Activated CD4-positive, alpha-beta T cell treated with anti-CD3 and anti-CD28 coated beads for 1 hour (primary cell): ENCODE measurements around the gene FRMD5.

Source experiments
- DNase-seq: peaks from one replicate; pipeline ENCODE4 v3.0.0-alpha.2; 2020

Gene FRMD5

DNA sequence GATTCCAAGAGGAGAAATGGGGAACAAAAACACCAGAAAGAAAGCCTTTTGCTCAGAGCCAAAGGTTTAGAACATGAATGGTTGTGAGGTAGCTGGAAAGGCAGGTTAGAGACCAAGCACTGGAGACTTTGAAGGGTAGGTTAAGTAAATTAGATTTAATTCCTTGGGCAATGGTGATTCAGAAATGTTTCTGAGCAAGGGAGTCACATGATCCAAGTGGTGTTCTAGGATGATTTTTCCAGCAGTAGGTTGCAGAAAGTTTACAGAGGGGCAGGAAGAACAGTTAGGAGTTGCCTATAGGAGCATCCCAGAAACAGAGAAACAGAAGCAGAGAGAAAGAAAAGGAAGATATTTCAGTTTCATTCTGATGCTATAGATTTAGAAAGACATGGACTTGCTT lies 228.4 kb downstream of the FRMD5 start:
- no peak for DNase-seq

DNA sequence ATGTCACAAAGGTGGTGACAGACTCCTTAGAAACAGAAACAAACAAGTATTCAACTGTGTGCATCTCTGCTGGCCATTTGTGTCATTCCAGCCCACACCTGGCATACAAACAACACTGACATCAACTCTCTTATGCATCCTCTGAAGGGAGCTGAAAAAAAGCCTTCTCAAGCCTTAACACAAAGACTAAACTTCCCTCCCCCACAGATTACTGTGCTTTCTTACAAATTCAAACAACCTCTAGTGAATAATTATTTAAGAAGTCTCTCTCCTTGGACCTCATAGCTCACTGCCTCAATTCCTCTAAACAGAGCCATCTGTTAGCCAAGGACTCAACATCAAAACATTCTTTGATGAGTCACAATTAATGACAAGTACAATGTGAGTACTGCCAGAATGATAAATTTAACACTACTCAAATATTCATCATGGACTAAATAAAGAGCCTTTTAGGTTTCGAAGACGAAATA lies 236.2 kb downstream of the FRMD5 start:
- no peak for DNase-seq

DNA sequence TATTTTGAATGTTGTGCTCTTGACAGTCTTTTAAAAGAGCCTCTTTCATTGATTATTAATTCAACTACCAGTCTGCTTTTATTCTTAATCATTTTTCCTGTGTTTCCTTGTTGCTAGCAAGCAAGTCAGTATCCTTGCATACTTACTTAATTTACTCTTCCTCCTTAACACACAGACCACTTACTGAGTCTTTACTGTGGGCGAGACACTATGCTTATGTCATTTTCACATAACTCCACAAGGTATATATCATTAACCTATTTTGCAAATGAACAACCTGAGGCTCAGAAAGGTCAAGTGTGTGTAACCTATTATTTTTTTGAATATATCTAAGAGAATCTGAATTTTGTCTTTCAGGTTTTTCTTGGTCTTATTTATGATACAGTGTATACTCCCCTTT lies 237.3 kb downstream of the FRMD5 start:
- DNase-seq, result no peak

DNA sequence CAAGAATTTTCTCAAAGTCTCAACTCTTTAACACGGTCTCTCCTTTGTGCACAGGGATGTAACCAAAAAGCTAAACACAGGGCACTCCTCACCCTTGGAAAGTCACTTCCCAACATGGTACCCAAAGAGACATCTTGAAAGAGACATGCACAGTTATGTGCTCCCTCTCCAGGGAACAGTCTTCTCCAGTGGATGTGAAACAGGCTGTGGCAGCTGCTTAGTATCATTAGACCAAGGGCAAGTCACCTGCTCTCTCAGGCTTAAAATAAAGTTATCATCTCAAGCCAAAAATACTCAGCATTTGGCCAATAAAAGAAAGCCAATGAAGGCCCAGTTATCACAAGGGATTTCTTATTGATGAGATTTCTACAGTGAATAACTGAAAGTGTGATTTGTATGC lies 239.9 kb downstream of the FRMD5 start:
- DNase-seq, result no peak

DNA sequence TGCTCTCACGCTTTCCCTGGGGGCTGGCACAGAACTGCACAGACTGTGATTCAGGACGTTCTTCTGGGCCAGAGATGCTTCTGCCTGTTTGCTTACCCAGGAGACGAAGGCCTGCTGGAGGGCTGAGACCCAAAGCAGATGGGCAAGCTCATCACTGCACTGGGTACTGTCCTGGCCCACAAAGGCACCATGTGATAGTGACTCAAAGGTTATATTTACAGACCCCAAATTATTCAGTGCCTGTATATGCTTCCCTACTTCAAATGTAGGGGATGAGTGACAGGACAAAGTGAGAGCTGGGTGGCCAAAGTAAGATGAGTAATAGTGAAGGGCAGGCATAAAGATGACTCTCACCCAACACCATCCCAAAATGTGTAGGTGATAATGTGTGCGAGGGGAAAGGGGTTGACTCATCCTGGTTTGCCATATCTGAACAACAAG lies 240.9 kb downstream of the FRMD5 start:
- DNase-seq, result no peak

DNA sequence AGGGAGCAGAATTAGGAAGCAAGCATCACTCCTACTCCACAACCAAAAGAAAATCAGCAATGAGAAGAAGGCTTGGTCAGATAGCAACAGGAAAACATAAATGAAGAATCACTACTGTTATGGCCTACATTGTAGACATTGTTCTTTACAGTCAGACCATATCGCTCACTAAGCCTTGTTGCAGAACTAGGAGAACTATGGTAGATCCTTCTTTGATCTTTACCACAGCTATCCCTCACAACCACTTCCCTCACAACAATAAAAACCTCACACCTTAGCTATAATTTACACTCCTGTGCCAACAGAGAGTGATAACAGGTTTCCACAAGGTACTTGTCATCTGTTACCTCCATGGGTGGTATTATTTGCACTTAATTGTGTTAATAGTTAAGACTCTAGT lies 241.7 kb downstream of the FRMD5 start:
- no peak for DNase-seq

DNA sequence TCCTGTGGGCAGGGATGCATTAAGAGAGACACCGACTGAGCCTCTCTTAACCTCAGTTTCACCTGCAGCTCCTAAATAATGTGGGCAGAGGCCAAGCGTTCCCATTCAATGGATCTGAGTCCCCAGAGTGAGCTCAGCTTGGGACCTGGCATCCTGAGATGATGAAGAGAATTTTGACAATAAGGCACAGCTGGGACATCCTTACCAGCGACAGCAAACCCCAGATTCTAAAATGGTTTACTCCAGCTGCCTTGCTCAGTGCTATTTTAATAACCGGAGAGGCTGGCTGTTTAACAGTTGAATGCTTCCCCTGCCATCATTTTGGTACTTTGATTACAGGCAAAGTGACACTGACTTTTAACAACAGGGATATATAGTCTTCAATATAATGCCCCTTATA lies 244.5 kb downstream of the FRMD5 start:
- DNase-seq, result no peak

DNA sequence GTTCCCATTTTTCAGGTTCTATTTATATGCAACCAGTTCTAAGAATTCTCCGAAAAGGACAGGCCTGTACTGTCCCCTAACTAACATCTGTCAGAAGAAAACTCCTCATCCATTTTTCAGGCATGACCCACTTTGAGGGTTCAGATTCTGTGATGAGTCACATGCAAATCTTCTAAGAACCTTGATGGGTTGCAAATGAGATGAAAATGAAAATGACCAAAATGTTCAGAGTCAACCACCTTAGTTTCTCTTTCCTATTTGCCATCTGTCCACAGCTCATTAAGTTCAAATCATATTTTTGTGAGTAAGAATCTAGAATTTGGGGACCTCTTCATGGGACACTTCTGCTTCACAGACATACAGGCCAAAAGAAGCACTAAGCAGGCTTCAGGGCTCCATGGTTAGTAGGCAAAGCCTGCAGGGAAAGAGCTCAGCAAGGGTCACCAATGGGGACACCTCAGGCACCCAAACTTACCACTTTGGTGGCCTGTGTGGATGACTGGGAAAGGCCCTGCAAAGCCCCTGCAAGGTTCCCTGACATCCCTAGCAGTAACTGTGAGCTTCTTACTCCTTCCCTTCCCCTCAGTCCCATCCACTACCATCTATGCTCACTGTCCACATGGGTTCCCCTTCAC lies 246.3 kb downstream of the FRMD5 start:
- no peak for DNase-seq

DNA sequence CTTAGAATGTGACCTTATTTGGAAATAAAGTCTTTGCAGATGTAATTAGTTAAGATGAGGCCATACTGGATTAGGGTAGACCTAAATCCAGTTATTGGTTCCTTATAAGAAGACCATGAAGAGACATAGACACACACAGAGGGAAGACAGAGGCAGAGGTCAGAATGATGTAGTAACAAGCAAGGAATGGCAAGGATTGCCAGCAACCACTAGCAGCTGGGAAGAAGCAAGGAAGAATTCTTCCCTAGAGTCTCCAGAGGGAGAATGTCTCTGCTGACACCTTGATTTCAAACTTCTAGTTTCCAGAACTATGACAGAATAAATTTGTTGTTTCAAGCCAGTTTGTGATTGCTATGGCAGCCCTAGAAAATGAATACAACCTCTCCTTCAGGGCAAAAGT lies 251.6 kb downstream of the FRMD5 start:
- no peak for DNase-seq

DNA sequence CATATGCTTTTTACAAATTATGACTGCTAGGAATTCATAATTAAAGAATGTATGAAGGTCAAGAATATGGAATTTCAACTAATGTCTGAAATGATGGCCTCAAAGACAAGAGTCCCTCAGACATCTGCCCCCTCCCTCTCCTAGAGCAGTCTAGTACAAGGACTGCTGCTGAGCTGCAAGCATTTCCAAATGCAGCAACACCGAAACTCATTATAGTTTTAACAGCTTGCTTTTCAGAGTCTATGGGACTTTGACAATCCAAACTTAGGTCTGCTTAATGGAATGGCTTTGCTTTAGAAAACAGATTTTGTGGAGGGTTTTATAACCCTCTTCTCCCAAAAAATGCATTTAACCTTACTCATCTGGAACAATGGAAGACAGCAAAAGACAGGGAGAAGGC lies 252.9 kb downstream of the FRMD5 start:
- no peak for DNase-seq

DNA sequence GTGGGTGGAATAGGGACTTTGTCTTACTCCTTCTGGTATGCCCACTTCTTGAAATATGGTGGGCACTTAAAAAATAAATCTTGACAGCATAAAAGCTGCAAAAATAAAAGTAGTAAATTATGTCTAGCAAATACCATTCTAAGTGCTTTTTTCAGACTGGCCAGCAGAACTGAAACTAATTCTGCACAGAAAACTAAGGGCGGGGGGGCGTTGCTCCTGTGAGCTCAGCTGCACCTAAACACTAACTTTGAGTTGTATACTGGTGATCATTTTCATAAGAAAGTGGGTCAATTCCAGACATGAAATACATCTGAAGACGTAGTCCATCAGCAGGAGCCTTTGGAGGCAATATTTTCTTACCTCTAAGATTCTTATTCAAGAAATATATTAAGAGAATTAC lies 253.5 kb downstream of the FRMD5 start:
- DNase-seq, result no peak

DNA sequence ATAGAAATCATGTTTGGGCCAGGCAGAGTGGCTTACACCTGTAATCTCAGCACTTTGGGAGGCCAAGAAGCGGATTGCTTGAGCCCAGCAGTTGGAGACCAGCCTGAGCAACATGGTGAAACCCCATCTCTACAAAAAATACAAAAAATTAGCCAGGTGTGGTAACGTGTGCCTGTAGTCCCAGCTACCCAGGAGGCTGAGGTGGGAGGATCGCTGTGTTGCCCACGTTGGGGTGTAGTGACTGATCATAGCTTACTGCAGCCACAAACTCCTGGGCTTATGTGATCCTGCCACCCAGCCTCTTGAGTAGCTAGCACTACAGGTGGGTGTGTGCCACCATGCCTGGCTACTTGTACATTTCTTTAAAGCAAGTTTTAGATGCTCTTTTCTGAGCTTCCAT lies 254.0 kb downstream of the FRMD5 start:
- no peak for DNase-seq

DNA sequence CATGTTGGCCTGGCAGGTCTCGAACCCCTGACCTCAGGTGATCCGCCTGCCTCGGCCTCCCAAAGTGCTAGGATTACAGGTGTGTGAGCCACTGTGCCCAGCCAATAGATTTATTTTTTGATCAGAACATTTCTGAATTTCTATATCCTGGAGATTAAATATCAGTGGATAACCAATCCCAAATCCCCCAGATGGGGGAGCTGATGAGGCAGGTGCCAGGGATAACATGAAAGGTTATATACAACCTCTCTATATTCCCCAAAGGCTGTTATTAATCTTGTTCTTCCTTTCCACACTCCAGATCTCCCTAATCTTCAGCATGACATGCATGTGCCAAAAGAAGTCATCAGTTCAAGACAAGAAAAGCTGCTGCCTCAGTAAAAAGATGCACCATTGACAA lies 256.0 kb downstream of the FRMD5 start:
- no peak for DNase-seq

DNA sequence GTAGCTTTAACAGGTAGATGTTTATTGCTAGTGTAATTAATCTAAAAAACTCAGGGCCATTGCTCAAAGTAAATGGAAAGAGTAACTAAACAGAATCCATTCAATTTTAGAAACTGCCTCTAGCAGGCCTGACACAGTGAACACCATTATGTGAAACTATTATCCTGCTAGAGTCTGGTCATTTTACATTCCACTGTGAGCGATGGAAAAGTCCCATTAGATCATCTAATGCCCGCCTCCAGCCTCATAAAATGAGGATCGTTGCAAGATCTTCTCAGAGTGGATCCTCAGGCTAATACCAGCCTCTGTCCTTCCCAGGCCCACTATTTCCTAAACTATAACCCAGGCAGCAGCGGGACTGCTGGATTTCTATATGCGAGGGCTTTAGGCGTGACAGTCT lies 260.6 kb downstream of the FRMD5 start:
- DNase-seq, result no peak

DNA sequence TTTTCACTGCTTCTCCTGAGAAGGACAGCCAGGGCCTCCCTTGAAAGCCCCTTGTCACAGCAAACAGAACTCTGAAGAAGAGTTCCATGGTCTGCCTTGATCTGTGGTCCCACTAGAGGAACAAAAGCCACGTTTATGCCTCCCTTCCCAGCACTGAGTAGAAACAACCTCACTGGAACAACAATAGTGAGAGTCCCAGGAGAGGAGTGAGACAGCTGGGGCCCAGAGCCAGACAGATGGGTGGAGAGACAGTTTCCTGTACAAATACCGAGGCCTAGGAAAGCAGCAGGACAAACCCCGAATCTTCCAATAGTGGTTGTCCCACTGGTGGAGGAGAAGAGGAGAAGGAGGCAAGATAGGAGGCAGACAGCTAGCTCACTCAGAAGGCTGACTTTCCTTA lies 262.2 kb downstream of the FRMD5 start:
- no peak for DNase-seq

DNA sequence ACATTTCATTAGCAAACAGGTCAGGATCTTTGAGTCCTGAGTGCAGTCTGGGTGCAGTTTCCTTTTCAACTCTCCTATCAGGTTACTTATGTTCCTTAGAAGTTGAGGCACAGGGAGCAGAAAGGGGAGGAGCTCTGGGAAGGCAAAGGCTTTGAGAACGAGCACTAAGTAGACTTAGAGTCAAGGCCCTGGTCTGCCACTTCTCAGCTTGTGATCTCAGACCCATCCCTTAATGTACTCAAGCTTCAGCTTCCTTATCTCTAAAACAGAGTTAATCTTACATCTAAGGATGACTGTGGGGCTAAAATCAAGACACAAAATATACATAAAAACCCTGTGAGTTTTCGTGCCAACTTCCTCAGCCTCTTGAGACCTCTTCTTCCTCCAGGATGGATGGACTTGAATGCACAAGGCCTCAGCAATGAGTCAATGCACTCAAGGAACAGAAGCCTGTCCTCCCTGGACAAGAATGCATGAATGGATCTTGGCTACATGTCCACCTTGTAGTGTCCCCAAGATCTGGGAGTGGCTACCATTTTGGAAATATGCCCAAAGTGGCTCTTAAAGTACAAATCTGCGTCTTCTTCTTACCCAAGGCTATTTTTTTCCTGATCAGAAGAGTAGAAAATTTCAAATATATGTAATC lies 263.2 kb downstream of the FRMD5 start:
- no peak for DNase-seq

DNA sequence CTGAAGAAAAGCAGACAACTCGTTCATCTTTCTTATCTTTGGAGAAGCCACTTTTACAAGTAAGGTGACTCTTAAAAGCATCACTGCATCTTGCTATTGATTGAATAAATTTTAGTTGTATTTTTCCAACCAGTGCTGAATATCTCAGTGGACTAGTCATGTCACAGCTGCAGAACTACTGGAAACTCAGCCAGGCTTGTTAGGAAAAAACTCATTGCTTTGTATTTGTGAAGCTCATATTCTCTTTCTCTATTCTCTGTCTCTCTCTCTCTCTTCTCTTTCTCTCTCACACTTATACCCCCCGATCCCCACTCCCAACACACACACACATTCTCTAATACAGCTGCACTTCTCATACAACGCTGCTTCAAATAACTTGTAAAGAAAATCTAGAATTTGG lies 264.0 kb downstream of the FRMD5 start:
- DNase-seq, result no peak

DNA sequence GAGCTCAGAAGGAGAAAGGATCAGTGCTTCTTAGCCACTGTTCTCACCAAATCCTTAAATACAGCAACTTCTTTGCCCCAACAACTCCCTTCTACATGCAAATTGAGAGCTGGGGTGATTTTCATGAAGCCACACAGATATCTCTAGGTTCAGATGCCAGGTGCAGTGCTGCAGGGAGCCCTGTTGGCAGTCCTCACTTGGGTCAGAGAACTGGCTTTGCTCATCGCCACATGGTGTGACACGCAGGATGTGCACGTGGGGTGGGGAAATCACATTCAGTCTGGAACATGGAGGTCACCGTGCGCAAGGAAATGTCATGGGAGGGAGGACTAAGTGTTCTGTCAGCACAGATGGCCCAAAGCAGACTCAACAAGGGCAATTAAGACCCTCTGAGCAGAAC lies 264.5 kb downstream of the FRMD5 start:
- DNase-seq, result no peak

DNA sequence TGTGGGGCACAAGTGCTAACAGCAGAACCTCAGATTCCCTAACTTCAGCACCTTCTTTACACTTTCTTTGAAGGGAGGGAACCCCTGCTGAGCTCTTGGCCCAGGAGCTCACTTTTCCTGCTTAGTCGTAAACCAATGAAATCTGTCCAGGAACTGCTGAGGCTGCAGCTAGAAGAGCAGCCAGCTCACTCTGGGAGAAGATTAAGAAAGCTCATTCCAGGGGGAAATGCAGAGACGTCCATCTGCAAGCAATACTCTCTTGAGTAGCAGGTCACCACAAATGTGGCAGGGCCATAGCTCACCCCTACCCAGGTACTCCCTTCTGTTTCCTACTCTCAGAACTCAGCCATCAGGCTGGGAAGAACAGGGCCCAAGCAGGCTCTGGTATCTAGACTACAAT lies 265.0 kb downstream of the FRMD5 start:
- no peak for DNase-seq

DNA sequence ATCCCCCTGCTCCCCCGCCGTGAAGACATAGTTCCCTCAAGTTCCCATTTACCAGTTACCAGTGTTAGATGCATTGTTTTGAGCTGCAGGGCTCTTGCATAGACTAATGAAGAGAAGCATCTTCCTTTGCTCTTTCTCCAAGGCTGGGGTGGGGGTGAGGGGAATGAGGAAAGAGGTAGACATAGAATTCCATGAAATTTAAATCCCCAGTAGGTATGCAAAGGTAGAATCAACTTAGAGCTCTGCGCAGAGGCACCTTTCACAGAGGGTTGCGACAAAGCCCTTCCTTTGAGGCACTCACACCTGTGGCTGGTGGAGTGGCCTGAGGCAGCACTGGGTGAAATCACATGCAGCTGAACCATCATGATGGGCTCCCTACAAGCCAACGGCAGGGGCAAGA lies 266.9 kb downstream of the FRMD5 start:
- no peak for DNase-seq

DNA sequence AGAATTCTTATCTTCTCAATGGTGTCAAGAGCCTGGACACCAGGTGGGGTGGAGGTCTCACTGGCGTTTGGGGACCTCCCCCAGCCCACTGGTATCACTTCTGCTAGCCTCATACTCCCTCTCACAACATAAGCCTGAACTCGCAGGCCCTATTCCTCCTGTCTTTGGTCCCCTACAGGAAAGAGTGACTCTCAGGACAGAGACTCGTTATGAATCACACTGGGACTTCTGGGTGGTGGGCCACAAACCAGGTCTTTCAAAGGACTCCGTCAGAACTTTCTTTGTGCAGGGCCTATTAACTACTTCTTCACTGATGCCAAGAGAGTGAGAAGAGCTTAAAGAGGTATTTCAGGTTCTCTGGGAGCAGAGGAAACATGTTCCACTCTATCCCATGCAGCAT lies 267.9 kb downstream of the FRMD5 start:
- no peak for DNase-seq

DNA sequence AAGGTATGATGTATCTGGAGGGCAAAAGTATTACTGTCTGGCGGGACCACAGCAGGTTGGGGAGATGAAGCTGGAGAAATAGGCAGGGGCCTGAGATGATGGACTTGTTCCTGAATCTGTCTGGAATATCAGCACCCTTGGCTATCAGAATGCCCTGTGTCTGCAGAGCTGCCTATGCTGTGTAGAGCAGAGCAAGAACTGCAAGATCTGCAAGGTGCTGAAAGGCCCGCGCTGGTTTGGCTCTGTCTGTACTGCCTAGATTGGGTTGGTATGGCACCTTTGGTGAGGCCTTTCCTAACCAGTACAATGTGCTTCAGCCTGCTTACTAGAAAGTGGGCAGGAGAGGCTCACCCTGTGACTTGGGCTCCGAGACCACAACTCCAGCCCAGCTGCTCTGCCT lies 271.5 kb downstream of the FRMD5 start:
- no peak for DNase-seq

DNA sequence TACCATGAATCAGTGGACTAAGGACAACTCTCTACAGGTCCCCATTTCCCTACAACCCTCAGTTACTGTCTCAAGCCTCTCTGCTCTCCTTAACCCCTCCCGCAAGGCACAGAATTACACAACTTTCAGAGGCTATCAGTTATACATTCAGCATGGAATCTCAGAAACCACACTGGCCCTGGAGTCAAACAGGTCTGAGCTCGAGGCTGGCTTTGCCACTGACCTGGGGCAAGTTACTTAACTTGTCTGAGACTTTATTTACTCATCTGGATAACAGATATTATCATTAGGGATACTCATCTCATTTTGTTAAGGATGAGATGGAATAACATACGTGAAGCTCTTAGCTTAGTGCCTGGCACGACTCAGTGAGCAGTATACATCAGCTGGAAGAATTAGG lies 273.1 kb downstream of the FRMD5 start:
- DNase-seq, result no peak

DNA sequence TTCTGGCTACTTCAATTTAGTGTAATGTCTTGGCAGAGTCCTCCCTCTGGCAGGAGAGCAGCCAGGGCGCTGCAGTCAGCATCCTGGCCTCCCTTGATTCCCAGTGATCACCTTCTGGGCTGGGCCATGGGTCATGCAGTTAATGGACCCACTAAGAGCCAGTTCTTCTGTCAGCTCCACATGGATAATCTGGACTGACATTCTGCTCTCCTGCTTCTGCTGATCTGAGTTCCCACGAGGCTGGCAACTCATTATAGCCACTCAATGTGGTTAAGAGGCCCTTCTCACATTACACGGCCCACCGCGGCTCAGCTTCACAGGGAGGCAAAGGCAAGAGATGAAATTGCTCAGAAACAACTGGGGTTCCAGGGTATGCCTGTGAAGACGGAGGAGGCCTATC lies 274.3 kb downstream of the FRMD5 start:
- no peak for DNase-seq

DNA sequence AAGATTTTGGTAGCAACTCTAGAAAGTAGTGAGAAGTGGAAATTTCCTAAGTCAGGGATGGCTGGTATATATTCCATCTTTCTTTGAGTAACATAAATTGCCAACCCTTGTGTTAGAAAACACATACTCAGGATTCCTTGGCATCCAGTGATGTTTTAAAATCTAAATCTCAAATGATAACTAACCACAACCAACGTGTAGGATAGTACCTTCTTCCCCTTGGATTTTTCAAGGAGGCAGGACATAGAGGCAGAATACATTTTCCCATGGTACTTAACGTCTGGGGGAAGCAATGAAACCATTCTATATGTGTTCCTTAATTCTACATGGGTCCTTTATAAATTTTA lies 274.8 kb downstream of the FRMD5 start:
- DNase-seq, result no peak
